Endothelial cell of umbilical vein (primary cell): Measurements from ENCODE around the gene OR4C45. TPM values are rescaled to one million over a fixed set of nuclear protein-coding genes. Genes with fewer than 3 reads are reported as not detected.
"Not testable (repeated sequence)": the region's sequence is repeated elsewhere in the genome, so short reads cannot be mapped to it uniquely, and the experiment has no call there.

ENCODE experiments used
- BruUV-seq: library from RNA; stranded (reverse); fragments of 400-500 nt; replicated peaks from 2 replicates; lab custom pipeline; 2021; lab: Mats Ljungman, UMichigan
- CTCF ChIA-PET: fragments of 300-600, 350-600 bp; sonication (Branson Sonifier 250); formaldehyde crosslinking; loops from one replicate; lab custom pipeline; 2021; ENCODE audit warnings: antibody characterized with exemption, inconsistent platforms; lab: Charles Lee
- POLR2A ChIA-PET: fragments of 300-600, 350-600 bp; sonication (Branson Sonifier 250); formaldehyde crosslinking; loops from one replicate; lab custom pipeline; 2021; ENCODE audit warnings: antibody characterized with exemption, inconsistent platforms; lab: Charles Lee
- DNase-seq: peaks from one replicate; pipeline ENCODE4 v3.0.0-alpha.2; 2011; ENCODE audit warnings: low read depth, low spot score
- FAIRE-seq: peaks from 2 replicates; lab custom pipeline; 2011; peaks lifted over from hg19 to GRCh38; lab: Jason Lieb, UNC
- H2AFZ ChIP-seq: 2 replicates; pipeline ENCODE4 v1.6.0; 2012; ENCODE audit warnings: low read depth, low read length, control low read depth, inconsistent platforms
- H3K27ac ChIP-seq: 2 replicates; pipeline ENCODE4 v1.5.1; 2011; ENCODE audit warnings: low read depth, mild to moderate bottlenecking, control low read depth, low read length, moderate library complexity; ENCODE audit not compliant: insufficient read depth
- H3K27me3 ChIP-seq, 2 experiments: 2 replicates each; pipeline versions ENCODE4 v1.6.0 to v1.6.1; 2011; ENCODE audit warnings: low read length in 2 of 2, mixed read lengths in 1 of 2; ENCODE audit not compliant: control insufficient read depth in 2 of 2, insufficient read depth in 2 of 2
- H3K36me3 ChIP-seq, 2 experiments: 2 replicates in 1 of 2; 3 replicates in 1 of 2; pipeline ENCODE4 v1.5.1; 2011; ENCODE audit warnings: low read length in 2 of 2, mild to moderate bottlenecking in 1 of 2, moderate library complexity in 1 of 2; ENCODE audit not compliant: control insufficient read depth in 2 of 2, insufficient read depth in 2 of 2; ENCODE audit errors: extremely low read depth in 1 of 2
- H3K4me1 ChIP-seq: 3 replicates; pipeline ENCODE4 v1.5.1; 2011; ENCODE audit warnings: mild to moderate bottlenecking, low read length; ENCODE audit not compliant: control insufficient read depth, insufficient read depth; ENCODE audit errors: extremely low read depth
- H3K4me2 ChIP-seq: 2 replicates; pipeline ENCODE4 v1.6.1; 2011; ENCODE audit warnings: low read length, control low read depth, mixed read lengths; ENCODE audit not compliant: insufficient read depth
- H3K4me3 ChIP-seq, 3 experiments: fragments of 200-600 bp in 1 of 3; sonication (generic), shearing (Covaris generic) in 1 of 3; replicated peaks in 1 of 3; 2 replicates each; pipeline ENCODE4 v1.5.1; 2011 to 2016; ENCODE audit warnings: control low read depth in 3 of 3, low read length in 3 of 3, mild to moderate bottlenecking in 2 of 3, inconsistent platforms in 1 of 3, low read depth in 1 of 3, moderate library complexity in 1 of 3; ENCODE audit not compliant: insufficient read depth in 1 of 3
- H3K79me2 ChIP-seq: 2 replicates; pipeline ENCODE4 v1.6.0; 2012; ENCODE audit warnings: low read length, inconsistent platforms; ENCODE audit not compliant: control insufficient read depth, insufficient read depth
- H3K9ac ChIP-seq: replicated peaks from 2 replicates; pipeline ENCODE3; 2011; ENCODE audit warnings: low read length, control low read depth; ENCODE audit not compliant: insufficient read depth; ENCODE audit errors: extremely low read depth
- H3K9me1 ChIP-seq: replicated peaks from 3 replicates; pipeline ENCODE4 v1.6.0; 2011; ENCODE audit warnings: mild to moderate bottlenecking, low read length; ENCODE audit not compliant: control insufficient read depth, insufficient read depth; ENCODE audit errors: extremely low read depth
- H3K9me3 ChIP-seq: replicated peaks from 2 replicates; pipeline ENCODE4 v1.5.1; 2012; ENCODE audit warnings: low read length, inconsistent platforms; ENCODE audit not compliant: control insufficient read depth, insufficient read depth
- H4K20me1 ChIP-seq: replicated peaks from 2 replicates; pipeline ENCODE3; 2011; ENCODE audit warnings: mild to moderate bottlenecking, low read length; ENCODE audit not compliant: control insufficient read depth, insufficient read depth; ENCODE audit errors: extremely low read depth
- dilution Hi-C: fragments of 300-500 bp; cut with MboI; formaldehyde crosslinking; loops from one replicate; pipeline ENCODE4 v1.15.0; 2019; ENCODE audit warnings: low sequenced_read_pairs; ENCODE audit not compliant: extremely low pct_ligation_motif_present
- intact Hi-C: fragments of 100-400 bp; cut with micrococcal nuclease; formaldehyde crosslinking; loops from one replicate; pipeline ENCODE4 v1.10.0; 2022
- polyA plus RNA-seq, 4 experiments: library from polyadenylated mRNA; depleted of rRNA in 3 of 4; stranded (reverse) in 3 of 4; unstranded in 1 of 4; fragments of >200 nt; gene quantifications; 2 replicates each; pipeline versions ENCODE4 v1.2.1 to v1.2.3, GENCODE V29; 2011 to 2012; ENCODE audit warnings: missing spikeins in 1 of 4
- total RNA-seq: library from RNA; stranded (reverse); gene quantifications from 2 replicates; pipeline ENCODE4 v1.2.3, GENCODE V29; 2021
- TF ChIP-seq, protein P1 (sequence below), 2 donors: IDR thresholded peaks; 1 replicate in 1 of 2; 2 replicates in 1 of 2; pipeline ENCODE4 v1.5.1; 2011; ENCODE audit warnings: low read length in 2 of 2, mild to moderate bottlenecking in 2 of 2, moderate library complexity in 2 of 2, control low read depth in 1 of 2, inconsistent platforms in 1 of 2, low read depth in 1 of 2; ENCODE audit not compliant: insufficient read depth in 1 of 2; ENCODE audit errors: extremely low read depth in 1 of 2

The OR4C45 gene
- total and polyA plus RNA-seq, 2 donors (not counting 3 experiments of a cell fraction or from before 2014, with no cell fraction given), result not detected

- Histone ChIP-seq H3K4me3 (no peak overlapping the region), H3K27me3 (no peaks in the 10 kb centered on the region), H2AFZ (no peak overlapping the region), H3K79me2 (no peaks in the 10 kb centered on the region), H3K27ac (no peak overlapping the region), H3K4me2 (no peak overlapping the region), H3K36me3 (no peaks in the 10 kb centered on the region), H4K20me1 (no peaks in the 10 kb centered on the region), H3K9me3 (peaks cover 2% of the 10 kb centered on the region), H3K9me1 (no peaks in the 10 kb centered on the region), H3K9ac (no peak overlapping the region), H3K4me1 (no peaks in the 10 kb centered on the region)
- FAIRE-seq, result no peak
- CTCF ChIA-PET, result no interaction called here
- TF ChIP-seq, protein P1, sequence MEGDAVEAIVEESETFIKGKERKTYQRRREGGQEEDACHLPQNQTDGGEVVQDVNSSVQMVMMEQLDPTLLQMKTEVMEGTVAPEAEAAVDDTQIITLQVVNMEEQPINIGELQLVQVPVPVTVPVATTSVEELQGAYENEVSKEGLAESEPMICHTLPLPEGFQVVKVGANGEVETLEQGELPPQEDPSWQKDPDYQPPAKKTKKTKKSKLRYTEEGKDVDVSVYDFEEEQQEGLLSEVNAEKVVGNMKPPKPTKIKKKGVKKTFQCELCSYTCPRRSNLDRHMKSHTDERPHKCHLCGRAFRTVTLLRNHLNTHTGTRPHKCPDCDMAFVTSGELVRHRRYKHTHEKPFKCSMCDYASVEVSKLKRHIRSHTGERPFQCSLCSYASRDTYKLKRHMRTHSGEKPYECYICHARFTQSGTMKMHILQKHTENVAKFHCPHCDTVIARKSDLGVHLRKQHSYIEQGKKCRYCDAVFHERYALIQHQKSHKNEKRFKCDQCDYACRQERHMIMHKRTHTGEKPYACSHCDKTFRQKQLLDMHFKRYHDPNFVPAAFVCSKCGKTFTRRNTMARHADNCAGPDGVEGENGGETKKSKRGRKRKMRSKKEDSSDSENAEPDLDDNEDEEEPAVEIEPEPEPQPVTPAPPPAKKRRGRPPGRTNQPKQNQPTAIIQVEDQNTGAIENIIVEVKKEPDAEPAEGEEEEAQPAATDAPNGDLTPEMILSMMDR (IDR thresholded peaks at IDR 0.05; ENCODE audit: extremely low read depth in 1 of 2, insufficient read depth in 1 of 2, low read depth in 1 of 2, low read length in 2 of 2), result no peak
- intact Hi-C loops (no loop called here), dilution Hi-C loops (no loop called here)
- POLR2A ChIA-PET, result no interaction called here
- BruUV-seq, result no TSS peak
- no peak for DNase-seq
Observed at GRCh38 chr11:50030193-50030592, 2.5 kb upstream of the OR4C45 start.

GRCh38 chr11:50036239-50036638 lies 3.6 kb downstream of the OR4C45 start:
- H3K79me2 ChIP-seq, DNase-seq, H3K4me1 ChIP-seq, POLR2A ChIA-PET, intact Hi-C loops, H4K20me1 ChIP-seq, H3K9me1 ChIP-seq, H3K27me3 ChIP-seq, BruUV-seq, H2AFZ ChIP-seq, dilution Hi-C loops, H3K4me2 ChIP-seq, H3K36me3 ChIP-seq, H3K4me3 ChIP-seq, H3K9ac ChIP-seq, CTCF ChIA-PET, FAIRE-seq, H3K27ac ChIP-seq, H3K9me3 ChIP-seq: not testable (repeated sequence)
